Activated CD4-positive, alpha-beta T cell treated with anti-CD3 and anti-CD28 coated beads, Interleukin-2, amount 10 ng/mL, durations not matched to agents 7 days and 5 days (primary cell): Measurements from ENCODE around the gene WWOX. TPM values are rescaled to one million over a fixed set of nuclear protein-coding genes. Genes with fewer than 3 reads are reported as not detected.

Experiments used
- CTCF ChIA-PET: fragments of 350-600 bp; sonication (Branson Sonifier 250); formaldehyde crosslinking; loops from one replicate; lab custom pipeline; 2021; ENCODE audit warnings: antibody characterized with exemption; lab: Charles Lee
- POLR2A ChIA-PET: fragments of 350-600 bp; sonication (Branson Sonifier 250); formaldehyde crosslinking; loops from one replicate; lab custom pipeline; 2021; ENCODE audit warnings: antibody characterized with exemption; lab: Charles Lee
- DNase-seq: peaks from one replicate; pipeline ENCODE4 v3.0.0-alpha.2; 2020
- H3K27ac Mint-ChIP-seq: one replicate; pipeline ENCODE4 v1.8.0; 2021; ENCODE audit warnings: mild to moderate bottlenecking, moderate library complexity, mixed read lengths
- H3K27me3 Mint-ChIP-seq: one replicate; pipeline ENCODE4 v1.8.0; 2021; ENCODE audit warnings: mixed read lengths
- H3K36me3 Mint-ChIP-seq: one replicate; pipeline ENCODE4 v1.8.0; 2021; ENCODE audit warnings: low read depth, mixed read lengths
- H3K4me1 Mint-ChIP-seq: one replicate; pipeline ENCODE4 v1.8.0; 2021; ENCODE audit warnings: mixed read lengths
- H3K4me3 Mint-ChIP-seq: one replicate; pipeline ENCODE4 v1.8.0; 2021; ENCODE audit warnings: mild to moderate bottlenecking, moderate library complexity, mixed read lengths
- H3K9me3 Mint-ChIP-seq: one replicate; pipeline ENCODE4 v1.8.0; 2021; ENCODE audit warnings: mixed read lengths
- total RNA-seq, 2 experiments: library from RNA; stranded (reverse); gene quantifications; one replicate each; pipeline ENCODE4 v1.2.3, GENCODE V29; 2021

WWOX gene
- total RNA-seq, 2 experiments from 2014 or later, result 22.2 to 28.9 TPM

DNA sequence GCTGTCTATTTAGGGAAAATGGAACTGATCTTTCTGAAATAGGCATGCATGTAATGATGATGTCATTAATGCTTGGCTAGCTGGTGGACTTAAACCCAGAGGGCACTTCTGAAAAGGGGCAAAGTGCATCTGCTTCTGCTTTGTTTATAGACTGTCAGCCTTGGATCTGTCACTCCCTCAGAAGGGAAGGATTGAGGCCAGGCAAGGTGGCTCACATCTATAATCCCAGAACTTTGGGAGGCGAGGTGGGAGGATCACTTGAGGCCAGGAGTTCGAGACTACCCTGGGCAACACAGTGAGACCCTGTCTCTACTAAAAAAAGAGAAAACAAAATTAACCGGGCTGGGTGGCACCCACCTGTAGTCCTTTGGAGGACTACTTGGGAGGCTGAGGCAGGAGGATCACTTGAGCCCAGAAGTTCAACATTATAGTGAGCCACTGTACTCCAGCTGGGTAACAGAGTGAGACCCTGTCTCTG, 185.5 kb downstream of the WWOX start:
- Mint-ChIP-seq H3K27me3 (no peaks in the 10 kb centered on the region), H3K9me3 (no peaks in the 10 kb centered on the region), H3K27ac (no peak overlapping the region), H3K4me3 (no peak overlapping the region), H3K36me3 (no peaks in the 10 kb centered on the region), H3K4me1 (no peaks in the 10 kb centered on the region)
- POLR2A ChIA-PET, result no interaction called here
- DNase-seq, result no peak
- CTCF ChIA-PET, result no interaction called here

DNA sequence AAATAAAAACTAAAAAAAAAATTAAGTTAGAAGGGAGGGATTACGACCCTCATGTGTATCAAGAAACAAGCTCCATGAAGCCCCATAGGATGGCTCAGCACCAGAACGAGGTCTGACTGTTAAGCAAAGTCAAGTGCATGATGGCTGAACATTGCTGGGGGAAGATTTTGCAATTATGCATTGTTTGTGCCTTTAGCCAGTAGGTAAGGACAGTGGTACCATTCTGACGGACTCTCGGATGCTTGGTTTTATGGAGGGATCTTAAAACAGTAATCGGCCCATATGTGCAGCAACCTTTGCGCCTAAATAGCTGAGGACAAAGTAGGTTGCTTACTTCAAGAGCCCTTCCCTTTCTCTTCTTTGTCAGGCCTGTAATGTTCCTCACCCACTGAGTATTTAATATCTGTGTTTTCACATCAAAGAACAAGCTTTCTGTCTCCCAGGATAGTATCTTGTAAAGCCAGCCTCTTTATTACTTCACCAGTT, 186.0 kb downstream of the WWOX start:
- no peaks in the 10 kb centered on the region for H3K4me1 Mint-ChIP-seq
- H3K9me3 Mint-ChIP-seq, result no peaks in the 10 kb centered on the region
- no peak for DNase-seq
- no peak overlapping the region for H3K4me3 Mint-ChIP-seq
- H3K27ac Mint-ChIP-seq, result no peak overlapping the region
- no peaks in the 10 kb centered on the region for H3K27me3 Mint-ChIP-seq
- ChIA-PET CTCF (interaction anchor here (0.5 kb wide), 1 partner anchor 1891 kb away, joined by 4 read pairs; no protein-coding TSS in a partner anchor), POLR2A (no interaction called here)
- H3K36me3 Mint-ChIP-seq, result no peaks in the 10 kb centered on the region

DNA sequence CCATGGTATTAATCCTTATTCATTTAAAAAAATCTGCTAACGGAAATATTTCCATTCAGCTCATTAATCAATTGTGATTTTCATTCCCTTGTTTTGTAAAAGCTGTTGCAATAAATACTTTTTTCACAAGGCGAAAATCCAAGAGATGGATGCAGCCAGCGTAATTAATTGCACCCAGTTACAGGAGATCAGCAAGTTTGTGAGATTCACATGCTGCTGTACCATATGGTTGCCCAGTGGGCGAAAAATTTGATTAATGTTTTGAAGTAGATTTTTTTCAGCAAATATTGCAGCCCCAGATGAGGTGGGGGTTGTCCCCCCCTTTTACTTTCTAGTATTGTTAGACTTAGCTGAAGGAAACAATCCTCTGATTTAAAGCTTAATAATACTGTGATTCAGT, 186.6 kb downstream of the WWOX start:
- Mint-ChIP-seq H3K4me1 (no peaks in the 10 kb centered on the region), H3K27ac (no peak overlapping the region), H3K4me3 (no peak overlapping the region), H3K9me3 (no peaks in the 10 kb centered on the region), H3K36me3 (no peaks in the 10 kb centered on the region), H3K27me3 (no peaks in the 10 kb centered on the region)
- POLR2A ChIA-PET, result no interaction called here
- no peak for DNase-seq
- CTCF ChIA-PET, result no interaction called here

DNA sequence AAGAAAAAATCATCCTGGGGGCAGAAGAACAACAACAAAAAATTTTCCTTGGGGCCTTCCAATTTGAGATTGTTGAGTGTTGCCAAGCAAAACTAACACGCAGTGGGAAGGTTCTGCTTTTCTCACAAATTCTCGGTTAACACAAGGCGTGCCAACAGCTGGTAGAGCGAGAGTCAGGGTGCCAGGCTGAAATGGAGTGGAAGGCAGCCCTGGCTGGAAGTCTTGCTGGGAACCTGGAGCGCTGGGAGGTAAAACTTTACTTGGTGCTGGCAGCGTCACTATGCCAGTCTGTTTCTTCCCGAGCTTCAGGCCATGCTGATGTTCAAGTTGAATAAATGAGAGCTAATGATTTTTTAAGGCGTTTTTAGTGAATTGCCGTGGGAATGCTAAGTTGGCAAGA, 189.4 kb downstream of the WWOX start:
- DNase-seq, result no peak
- CTCF ChIA-PET, result no interaction called here
- Mint-ChIP-seq H3K9me3 (no peaks in the 10 kb centered on the region), H3K36me3 (no peaks in the 10 kb centered on the region), H3K4me1 (no peaks in the 10 kb centered on the region), H3K27ac (no peak overlapping the region), H3K27me3 (no peaks in the 10 kb centered on the region), H3K4me3 (no peak overlapping the region)
- POLR2A ChIA-PET, result no interaction called here

DNA sequence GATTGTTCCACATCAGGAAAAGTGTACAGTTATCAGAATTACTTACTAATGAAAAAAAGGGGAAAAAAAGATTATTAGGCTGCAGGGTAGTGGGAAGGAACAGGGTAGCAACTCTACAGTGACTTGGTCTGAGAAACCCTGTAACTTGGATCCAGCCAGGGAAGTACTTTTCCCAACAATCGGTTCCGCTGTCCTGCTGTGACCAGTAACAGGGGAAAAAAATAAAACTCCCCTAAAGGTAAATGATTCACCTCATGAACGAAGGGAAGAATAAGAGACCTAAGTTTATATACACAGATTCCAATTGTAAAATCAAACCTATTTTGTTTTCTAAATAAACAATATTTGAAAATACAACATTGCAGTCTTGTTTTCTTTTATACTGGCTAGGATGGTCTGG, 189.9 kb downstream of the WWOX start:
- no peaks in the 10 kb centered on the region for H3K9me3 Mint-ChIP-seq
- no peaks in the 10 kb centered on the region for H3K27me3 Mint-ChIP-seq
- ChIA-PET POLR2A (no interaction called here), CTCF (no interaction called here)
- no peak overlapping the region for H3K27ac Mint-ChIP-seq
- H3K4me1 Mint-ChIP-seq, result no peaks in the 10 kb centered on the region
- DNase-seq, result no peak
- H3K4me3 Mint-ChIP-seq, result no peak overlapping the region
- H3K36me3 Mint-ChIP-seq, result no peaks in the 10 kb centered on the region

DNA sequence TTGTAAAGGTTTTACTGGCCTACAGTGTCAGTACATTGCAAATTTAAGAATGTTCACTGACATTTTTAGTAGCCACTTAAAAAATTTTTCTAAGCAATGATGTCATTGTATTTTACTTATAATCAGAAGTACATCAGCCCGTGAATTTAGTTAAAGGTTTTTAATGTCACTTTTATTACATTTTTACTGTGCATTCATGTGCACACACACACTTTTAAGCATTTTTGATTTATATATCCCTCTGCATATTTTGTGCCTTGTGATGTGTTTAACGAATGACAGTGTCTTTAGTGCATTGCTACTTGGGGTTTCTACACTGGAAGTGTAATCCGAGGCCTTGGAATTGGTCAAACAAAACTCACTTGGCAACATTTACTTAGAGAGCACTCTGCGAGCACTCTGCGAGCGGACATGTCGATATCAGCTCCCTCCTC, 190.4 kb downstream of the WWOX start:
- Mint-ChIP-seq H3K4me3 (no peak overlapping the region), H3K27me3 (no peaks in the 10 kb centered on the region), H3K4me1 (no peaks in the 10 kb centered on the region), H3K27ac (no peak overlapping the region), H3K9me3 (no peaks in the 10 kb centered on the region), H3K36me3 (no peaks in the 10 kb centered on the region)
- CTCF ChIA-PET, result no interaction called here
- POLR2A ChIA-PET, result no interaction called here
- DNase-seq, result no peak

DNA sequence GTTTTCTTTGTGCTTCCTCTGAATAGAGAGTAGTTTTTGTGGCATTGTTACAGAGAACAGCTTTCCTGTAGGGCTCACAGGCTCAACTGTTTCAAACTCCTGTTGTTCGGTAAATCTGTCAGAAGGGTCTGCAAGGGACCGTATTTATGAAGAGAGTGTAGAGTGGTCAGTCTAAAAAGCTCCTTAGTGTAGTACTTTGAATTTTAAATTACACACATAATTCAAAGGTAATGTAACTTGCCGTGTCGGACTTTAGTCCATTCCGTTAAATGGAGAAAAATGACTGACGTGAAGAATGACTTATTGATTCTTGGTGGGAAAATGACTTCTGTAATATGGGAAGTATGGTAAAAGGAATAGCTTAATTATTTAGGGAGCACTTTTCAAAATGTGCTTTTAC, 190.9 kb downstream of the WWOX start:
- Mint-ChIP-seq H3K9me3 (no peaks in the 10 kb centered on the region), H3K4me1 (no peaks in the 10 kb centered on the region), H3K4me3 (no peak overlapping the region), H3K27ac (no peak overlapping the region), H3K36me3 (no peaks in the 10 kb centered on the region), H3K27me3 (no peaks in the 10 kb centered on the region)
- CTCF ChIA-PET, result no interaction called here
- POLR2A ChIA-PET, result no interaction called here
- DNase-seq, result no peak

DNA sequence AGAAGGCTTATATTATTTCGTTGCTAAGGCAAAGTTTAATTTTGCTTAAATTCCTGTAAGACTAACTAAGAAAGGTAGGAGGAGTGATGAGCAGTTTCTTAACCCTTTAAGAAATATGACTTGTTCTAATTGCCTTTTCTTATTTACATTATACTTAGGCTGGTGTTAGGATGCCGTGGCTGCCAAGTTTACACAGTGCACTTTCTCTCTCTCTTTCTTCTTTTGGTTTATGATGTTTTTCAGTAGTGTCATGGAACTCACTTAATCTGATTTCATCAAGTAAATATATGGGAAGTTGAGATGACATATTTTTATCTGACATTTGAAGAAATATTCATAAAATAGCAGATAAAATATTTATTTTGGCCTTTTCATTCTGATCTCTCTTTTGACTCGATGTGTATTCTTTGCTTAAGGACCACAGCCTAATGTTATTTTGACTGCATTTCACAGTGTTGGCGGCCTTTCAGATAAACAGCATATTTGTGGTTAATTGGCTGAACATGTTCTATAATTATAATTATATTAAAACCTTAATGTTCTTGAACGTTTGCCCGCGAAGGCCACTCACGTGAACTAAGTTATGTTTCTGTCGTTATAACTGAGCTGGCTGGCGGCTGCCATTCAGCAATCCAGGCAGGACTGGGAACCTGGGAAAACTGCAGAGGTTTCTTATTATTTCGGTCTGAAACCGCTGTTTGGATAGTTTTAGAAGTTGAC, 191.6 kb downstream of the WWOX start:
- H3K4me1 Mint-ChIP-seq, result no peaks in the 10 kb centered on the region
- no peak overlapping the region for H3K27ac Mint-ChIP-seq
- DNase-seq, result no peak
- no peak overlapping the region for H3K4me3 Mint-ChIP-seq
- ChIA-PET CTCF (no interaction called here), POLR2A (no interaction called here)
- H3K9me3 Mint-ChIP-seq, result no peaks in the 10 kb centered on the region
- H3K36me3 Mint-ChIP-seq, result no peaks in the 10 kb centered on the region
- no peaks in the 10 kb centered on the region for H3K27me3 Mint-ChIP-seq

DNA sequence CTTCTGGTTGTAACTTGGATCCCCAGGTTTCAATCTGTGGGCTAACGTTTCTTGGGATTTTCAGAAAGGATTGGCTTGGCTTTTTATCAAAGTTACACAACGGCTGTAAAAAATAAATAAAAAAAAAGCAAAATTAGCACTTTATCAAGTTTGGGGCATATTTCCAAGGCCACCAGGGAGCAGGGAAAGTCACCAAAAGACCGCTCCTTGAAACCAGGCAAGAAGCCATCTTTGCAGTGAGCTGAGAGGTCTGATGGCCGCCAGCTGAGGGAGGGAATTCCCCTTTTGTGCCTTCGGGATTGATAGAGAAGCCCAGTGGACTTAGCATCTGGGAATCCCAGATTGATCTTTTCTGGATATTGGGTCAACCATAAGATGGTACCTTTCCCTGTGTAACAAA, 192.2 kb downstream of the WWOX start:
- Mint-ChIP-seq H3K27ac (no peak overlapping the region), H3K36me3 (no peaks in the 10 kb centered on the region), H3K27me3 (no peaks in the 10 kb centered on the region), H3K4me1 (no peaks in the 10 kb centered on the region), H3K9me3 (no peaks in the 10 kb centered on the region), H3K4me3 (no peak overlapping the region)
- POLR2A ChIA-PET, result no interaction called here
- no peak for DNase-seq
- CTCF ChIA-PET, result no interaction called here

DNA sequence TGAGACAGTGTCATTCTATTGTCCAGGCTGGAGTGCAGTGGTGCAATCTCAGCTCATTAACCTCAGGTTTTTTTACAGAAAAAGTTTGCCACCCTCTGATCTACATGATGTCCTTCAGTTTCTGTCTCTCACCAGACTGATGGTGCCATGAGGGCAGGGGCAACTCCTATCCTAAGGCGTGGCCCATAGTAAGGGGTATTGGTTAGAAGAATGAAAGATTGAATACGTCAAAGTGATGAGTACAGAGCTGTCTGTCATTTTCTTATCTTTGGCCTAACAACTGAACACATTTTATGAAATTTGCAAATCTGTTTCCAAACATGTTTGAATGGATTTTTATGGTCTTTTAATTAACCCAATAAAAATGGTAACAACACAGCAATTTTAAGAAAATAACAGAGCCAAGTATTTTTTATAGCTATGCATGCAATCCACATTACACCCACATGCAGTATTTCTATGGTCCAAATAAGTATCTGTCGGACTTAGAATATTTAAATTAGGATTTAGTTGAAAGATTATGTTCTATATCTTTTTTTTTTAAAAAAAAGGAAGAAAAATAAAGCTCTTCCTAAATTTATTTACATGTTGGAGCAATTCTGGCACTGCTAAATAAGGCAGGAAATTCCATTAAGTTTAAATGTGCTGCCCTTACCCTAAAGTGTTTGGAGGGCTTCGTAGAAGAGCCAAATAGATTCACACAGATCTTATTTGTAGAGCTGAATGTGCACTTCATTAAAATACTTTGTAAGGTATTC, 192.8 kb downstream of the WWOX start:
- Mint-ChIP-seq H3K4me1 (no peaks in the 10 kb centered on the region), H3K4me3 (no peak overlapping the region)
- POLR2A ChIA-PET, result no interaction called here

DNA sequence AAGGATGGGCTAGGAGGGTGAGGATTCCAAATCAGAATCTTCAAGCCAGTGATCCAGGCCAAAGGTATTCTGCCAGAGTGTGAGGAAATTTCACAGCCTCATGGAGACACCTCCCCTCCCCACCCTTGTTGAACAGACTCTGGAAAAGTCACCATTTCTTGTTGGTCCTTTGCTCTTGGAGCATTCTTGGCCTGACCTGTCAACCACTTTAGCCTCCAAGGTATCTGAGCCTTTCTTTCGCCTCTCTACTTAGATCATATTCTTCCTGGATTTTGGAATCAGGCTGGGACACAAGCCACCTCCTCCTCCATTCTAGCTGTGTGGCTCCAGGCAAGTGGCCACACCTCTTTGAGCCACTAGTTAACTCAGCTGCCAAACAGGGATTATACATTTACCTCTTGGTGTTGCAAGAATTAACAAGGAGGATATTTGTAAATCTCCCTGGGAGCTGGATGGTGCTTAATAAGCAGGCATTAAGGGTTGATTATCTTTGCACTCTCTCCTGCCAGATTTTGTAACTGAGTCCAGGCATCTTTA, 193.5 kb downstream of the WWOX start:
- no peak for DNase-seq
- Mint-ChIP-seq H3K4me3 (no peak overlapping the region), H3K9me3 (no peaks in the 10 kb centered on the region), H3K27ac (no peak overlapping the region), H3K36me3 (no peaks in the 10 kb centered on the region), H3K4me1 (no peaks in the 10 kb centered on the region), H3K27me3 (no peaks in the 10 kb centered on the region)
- ChIA-PET POLR2A (no interaction called here), CTCF (no interaction called here)

More for the DNA sequence above, 192.8 kb downstream of the WWOX start:
- CTCF ChIA-PET, result no interaction called here
- Mint-ChIP-seq H3K9me3 (no peaks in the 10 kb centered on the region), H3K36me3 (no peaks in the 10 kb centered on the region), H3K27me3 (no peaks in the 10 kb centered on the region), H3K27ac (no peak overlapping the region)
- no peak for DNase-seq

DNA sequence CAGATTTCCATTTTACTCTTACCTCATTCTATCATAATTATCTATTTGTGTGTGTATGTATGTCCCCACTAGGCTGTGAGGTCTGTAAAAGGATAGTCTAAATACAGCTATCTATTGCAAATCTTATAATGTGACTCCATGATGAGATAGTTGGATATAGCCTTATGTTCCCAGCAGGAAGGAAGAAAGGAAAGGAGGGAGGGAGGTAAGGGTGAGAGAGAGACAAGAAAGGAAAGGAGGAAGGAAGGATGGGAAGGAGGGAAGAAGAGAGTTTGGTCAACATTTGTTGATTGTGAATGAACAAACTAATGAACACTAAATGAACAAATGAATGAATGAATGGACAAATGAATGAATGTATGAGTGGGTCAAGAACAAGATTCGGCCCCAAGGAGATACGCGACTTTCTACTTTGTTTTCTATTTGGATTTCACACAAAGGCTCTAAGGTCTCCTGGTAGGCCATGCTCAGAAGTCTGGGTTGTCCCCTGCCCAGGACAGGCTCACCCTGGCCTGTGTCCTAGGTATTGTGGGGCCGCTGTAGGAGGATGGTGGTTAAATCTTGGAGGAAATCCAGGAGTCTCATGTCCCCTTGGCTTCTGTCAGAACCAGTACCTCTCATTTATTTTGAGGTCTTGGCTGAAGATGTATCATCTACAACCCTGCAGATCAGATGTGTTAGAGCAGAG, 195.2 kb downstream of the WWOX start:
- Mint-ChIP-seq H3K36me3 (no peaks in the 10 kb centered on the region), H3K4me3 (no peak overlapping the region), H3K4me1 (no peaks in the 10 kb centered on the region), H3K27me3 (no peaks in the 10 kb centered on the region), H3K27ac (no peak overlapping the region), H3K9me3 (no peaks in the 10 kb centered on the region)
- no peak for DNase-seq
- POLR2A ChIA-PET, result no interaction called here
- CTCF ChIA-PET, result no interaction called here
